ENCODE results near the gene C11orf98. TPM values are rescaled to one million over a fixed set of nuclear protein-coding genes. Genes with fewer than 3 reads are reported as not detected.
A peak's percentile ranks its signal among the peaks of the same experiment; 100 is the strongest.
"Not testable (repeated sequence)": the region's sequence is repeated elsewhere in the genome, so short reads cannot be mapped to it uniquely, and the experiment has no call there.

The C11orf98 gene
- total RNA-seq, 1 donor from 2014 or later: 39.0 TPM

- no peaks in the 10 kb centered on the region for H3K4me1 Mint-ChIP-seq (ENCODE audit: low read depth)
- no peaks in the 10 kb centered on the region for H3K9me3 Mint-ChIP-seq (ENCODE audit: low read depth)
- H3K27me3 Mint-ChIP-seq (ENCODE audit: low read depth): no peaks in the 10 kb centered on the region
- H3K27ac Mint-ChIP-seq (ENCODE audit: unreplicated experiment): peak overlapping the region; percentile 47
- no peak for DNase-seq (ENCODE audit: low spot score)
- TF ChIP-seq, protein P1, sequence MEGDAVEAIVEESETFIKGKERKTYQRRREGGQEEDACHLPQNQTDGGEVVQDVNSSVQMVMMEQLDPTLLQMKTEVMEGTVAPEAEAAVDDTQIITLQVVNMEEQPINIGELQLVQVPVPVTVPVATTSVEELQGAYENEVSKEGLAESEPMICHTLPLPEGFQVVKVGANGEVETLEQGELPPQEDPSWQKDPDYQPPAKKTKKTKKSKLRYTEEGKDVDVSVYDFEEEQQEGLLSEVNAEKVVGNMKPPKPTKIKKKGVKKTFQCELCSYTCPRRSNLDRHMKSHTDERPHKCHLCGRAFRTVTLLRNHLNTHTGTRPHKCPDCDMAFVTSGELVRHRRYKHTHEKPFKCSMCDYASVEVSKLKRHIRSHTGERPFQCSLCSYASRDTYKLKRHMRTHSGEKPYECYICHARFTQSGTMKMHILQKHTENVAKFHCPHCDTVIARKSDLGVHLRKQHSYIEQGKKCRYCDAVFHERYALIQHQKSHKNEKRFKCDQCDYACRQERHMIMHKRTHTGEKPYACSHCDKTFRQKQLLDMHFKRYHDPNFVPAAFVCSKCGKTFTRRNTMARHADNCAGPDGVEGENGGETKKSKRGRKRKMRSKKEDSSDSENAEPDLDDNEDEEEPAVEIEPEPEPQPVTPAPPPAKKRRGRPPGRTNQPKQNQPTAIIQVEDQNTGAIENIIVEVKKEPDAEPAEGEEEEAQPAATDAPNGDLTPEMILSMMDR (IDR thresholded peaks at IDR 0.05): no peak
- peaks cover 49% of the 10 kb centered on the region for H3K36me3 Mint-ChIP-seq (ENCODE audit: low read depth)
- H3K4me3 Mint-ChIP-seq (ENCODE audit: unreplicated experiment): no peak overlapping the region
Observed at GRCh38 chr11:62632492-62632891, 32.5 kb downstream of the C11orf98 start.

GRCh38 chr11:62627713-62628112 lies 37.3 kb downstream of the C11orf98 start:
- peaks cover 50% of the 10 kb centered on the region for H3K36me3 Mint-ChIP-seq (ENCODE audit: low read depth)
- no peaks in the 10 kb centered on the region for H3K4me1 Mint-ChIP-seq (ENCODE audit: low read depth)
- H3K27me3 Mint-ChIP-seq (ENCODE audit: low read depth): no peaks in the 10 kb centered on the region

DNA sequence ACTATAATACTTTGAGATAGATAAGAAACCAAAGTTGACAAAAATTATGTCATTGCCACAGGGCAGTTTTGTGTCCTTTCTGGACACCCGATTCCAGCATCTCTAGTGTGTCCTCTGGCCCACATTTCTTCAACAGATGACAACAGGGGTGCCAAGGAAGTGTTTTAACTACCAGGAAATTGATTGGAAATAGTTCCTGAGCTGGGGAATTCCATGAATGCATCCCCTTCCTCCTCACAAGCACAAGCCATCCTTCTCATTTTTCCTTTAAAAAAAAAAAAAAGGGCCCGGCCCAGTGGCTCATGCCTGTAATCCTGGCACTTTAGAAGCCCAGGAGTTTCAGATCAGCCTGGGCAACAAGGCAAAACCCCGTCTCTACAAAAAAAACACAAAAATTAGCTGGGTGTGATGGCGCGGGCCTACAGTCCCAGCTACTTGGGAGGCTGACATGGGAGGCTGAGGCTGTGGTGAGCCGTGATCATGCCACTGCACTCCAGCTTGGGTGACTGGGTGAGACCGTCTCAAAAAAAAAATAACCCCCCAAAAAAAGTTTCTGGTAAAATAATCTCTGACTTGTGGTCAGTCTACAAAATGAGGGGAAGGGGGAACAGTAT lies 42.4 kb downstream of the C11orf98 start:
- Mint-ChIP-seq H3K4me3 (ENCODE audit: unreplicated experiment) (peak overlapping the region; percentile 89), H3K9me3 (ENCODE audit: low read depth) (no peaks in the 10 kb centered on the region), H3K36me3 (ENCODE audit: low read depth) (peaks cover 23% of the 10 kb centered on the region), H3K27ac (ENCODE audit: unreplicated experiment) (peak overlapping the region; percentile 96), H3K4me1 (ENCODE audit: low read depth) (peaks cover 20% of the 10 kb centered on the region), H3K27me3 (ENCODE audit: low read depth) (no peaks in the 10 kb centered on the region)
- TF ChIP-seq, protein P1 (IDR thresholded peaks at IDR 0.05): no peak
- DNase-seq (ENCODE audit: low spot score): no peak

More at GRCh38 chr11:62627713-62628112, 37.3 kb downstream of the C11orf98 start:
- Mint-ChIP-seq H3K9me3 (ENCODE audit: low read depth) (no peaks in the 10 kb centered on the region), H3K4me3 (ENCODE audit: unreplicated experiment) (no peak overlapping the region), H3K27ac (ENCODE audit: unreplicated experiment) (no peak overlapping the region)
- no peak for DNase-seq (ENCODE audit: low spot score)
- TF ChIP-seq, protein P1 (IDR thresholded peaks at IDR 0.05): peak; percentile 27

DNA sequence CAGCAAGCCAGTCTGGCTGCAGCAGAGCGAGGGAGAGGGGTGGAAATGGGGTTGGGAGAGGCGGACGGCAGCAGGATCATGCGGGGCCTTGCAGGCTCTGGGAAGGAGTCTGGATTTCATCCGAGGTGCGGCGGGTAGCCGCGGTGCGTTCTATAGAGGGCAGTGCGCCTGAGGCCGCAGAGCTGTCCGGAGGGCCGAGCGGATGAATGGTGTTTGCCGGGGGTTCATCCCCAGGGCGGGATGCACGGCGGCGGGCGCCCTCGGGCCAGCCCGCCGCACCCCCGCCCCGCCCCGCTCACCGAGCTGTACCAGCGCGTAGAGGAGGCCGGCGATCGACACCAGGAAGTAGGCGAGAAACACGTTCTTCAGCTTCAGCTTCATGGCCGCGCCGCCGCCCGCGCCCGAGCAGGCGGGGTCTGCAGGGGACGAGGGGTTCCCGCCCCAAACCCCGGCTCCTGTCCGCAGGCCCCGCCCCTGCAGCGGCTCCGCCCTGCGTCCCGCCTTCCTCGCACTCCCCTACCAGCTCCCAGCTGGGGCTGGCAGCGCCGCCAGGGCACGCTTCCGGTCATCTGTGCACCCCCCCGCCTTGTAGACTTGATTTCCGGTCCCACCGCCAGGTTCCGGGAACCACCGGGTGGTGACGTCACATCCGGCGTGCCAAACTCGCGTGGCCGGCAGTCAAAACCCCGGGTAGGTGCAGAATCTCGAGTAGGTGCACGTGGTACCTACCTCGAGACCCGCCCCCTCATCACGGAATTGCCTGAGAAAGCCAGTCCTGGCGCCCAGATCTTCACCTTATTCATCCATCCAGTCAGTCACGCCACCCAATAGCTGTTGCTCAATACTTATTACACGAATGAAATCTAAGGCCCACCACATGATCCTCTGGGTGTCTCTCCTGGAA lies 43.2 kb downstream of the C11orf98 start, which contains the start of gene B3GAT3:
Gene B3GAT3, minus strand, starts transcription at position 420 of the 904 bp plus-strand sequence. Its CDS starts 39 bp downstream, at position 381.
- TF ChIP-seq, protein P1 (IDR thresholded peaks at IDR 0.05): peak; percentile 30
- peak; percentile 99 for DNase-seq (ENCODE audit: low spot score)
- no peaks in the 10 kb centered on the region for H3K9me3 Mint-ChIP-seq (ENCODE audit: low read depth)
- H3K27ac Mint-ChIP-seq (ENCODE audit: unreplicated experiment): peak within 1 kb of the TSS; percentile 96
- no peaks in the 10 kb centered on the region for H3K27me3 Mint-ChIP-seq (ENCODE audit: low read depth)
- peak within 1 kb of the TSS; percentile 89 for H3K4me3 Mint-ChIP-seq (ENCODE audit: unreplicated experiment)
- H3K4me1 Mint-ChIP-seq (ENCODE audit: low read depth): peaks cover 20% of the 10 kb centered on the region
- peaks cover 20% of the 10 kb centered on the region for H3K36me3 Mint-ChIP-seq (ENCODE audit: low read depth)

GRCh38 chr11:62621027-62621566 lies 43.9 kb downstream of the C11orf98 start:
- TF ChIP-seq, protein P1 (IDR thresholded peaks at IDR 0.05): no peak
- no peaks in the 10 kb centered on the region for H3K9me3 Mint-ChIP-seq (ENCODE audit: low read depth)
- no peak for DNase-seq (ENCODE audit: low spot score)

DNA sequence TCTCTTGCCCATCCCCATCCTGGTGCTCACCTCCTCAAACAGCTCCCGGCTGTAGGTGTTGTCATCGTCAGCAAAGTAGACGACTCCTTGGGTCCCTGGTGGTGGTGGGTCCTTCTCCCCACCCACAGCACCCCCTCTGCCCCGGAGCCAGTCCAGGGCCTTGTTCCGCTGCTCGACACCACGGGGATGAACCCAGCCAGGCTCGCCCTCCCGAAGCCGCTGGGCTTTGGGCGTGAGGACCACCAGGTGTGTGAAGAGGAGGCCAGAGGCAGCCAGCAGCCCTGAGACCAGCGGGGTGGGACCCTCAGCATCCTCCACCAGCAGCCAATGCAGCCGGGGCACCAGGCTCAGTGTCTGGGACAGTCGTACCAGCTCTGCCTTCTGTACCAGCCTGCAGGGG lies 48.1 kb downstream of the C11orf98 start:
- H3K36me3 Mint-ChIP-seq (ENCODE audit: low read depth); H3K27me3 Mint-ChIP-seq (ENCODE audit: low read depth); H3K27ac Mint-ChIP-seq (ENCODE audit: unreplicated experiment): not testable (repeated sequence)

More at GRCh38 chr11:62621027-62621566, 43.9 kb downstream of the C11orf98 start:
- peaks cover 16% of the 10 kb centered on the region for H3K36me3 Mint-ChIP-seq (ENCODE audit: low read depth)
- no peaks in the 10 kb centered on the region for H3K27me3 Mint-ChIP-seq (ENCODE audit: low read depth)
- peaks cover 20% of the 10 kb centered on the region for H3K4me1 Mint-ChIP-seq (ENCODE audit: low read depth)
- H3K4me3 Mint-ChIP-seq (ENCODE audit: unreplicated experiment): peak overlapping the region; percentile 89
- peak overlapping the region; percentile 91 for H3K27ac Mint-ChIP-seq (ENCODE audit: unreplicated experiment)

More for the DNA sequence above, 48.1 kb downstream of the C11orf98 start:
- not testable (repeated sequence) for H3K4me3 Mint-ChIP-seq (ENCODE audit: unreplicated experiment); DNase-seq (ENCODE audit: low spot score); H3K9me3 Mint-ChIP-seq (ENCODE audit: low read depth)
- peaks cover 16% of the 10 kb centered on the region for H3K4me1 Mint-ChIP-seq (ENCODE audit: low read depth)
